Endodermal cell (in vitro differentiated cells): ENCODE measurements around the gene GMPR. TPM values are rescaled to one million over a fixed set of nuclear protein-coding genes. Genes with fewer than 3 reads are reported as not detected.

ENCODE experiments used
- DNase-seq: peaks from one replicate; pipeline ENCODE4 v3.0.0-alpha.2; 2017
- H3K27ac ChIP-seq: 2 replicates; pipeline ENCODE4 v1.5.1; 2013; ENCODE audit warnings: mild to moderate bottlenecking, low read depth, low read length, moderate library complexity
- H3K27me3 ChIP-seq: 2 replicates; pipeline ENCODE4 v1.6.1; 2013; ENCODE audit warnings: mild to moderate bottlenecking, low read length, moderate library complexity; ENCODE audit not compliant: insufficient read depth, control insufficient read depth, poor library complexity, severe bottlenecking
- H3K36me3 ChIP-seq: 2 replicates; pipeline ENCODE4 v1.7.0; 2013; ENCODE audit warnings: mild to moderate bottlenecking, low read length, moderate library complexity; ENCODE audit not compliant: control insufficient read depth, insufficient read depth
- H3K4me1 ChIP-seq: one replicate; pipeline ENCODE4 v1.7.0; 2013; ENCODE audit warnings: low read length; ENCODE audit not compliant: control insufficient read depth, insufficient read depth
- H3K4me3 ChIP-seq: 2 replicates; pipeline ENCODE4 v1.5.1; 2013; ENCODE audit warnings: mild to moderate bottlenecking, low read length, moderate library complexity
- H3K9ac ChIP-seq: 2 replicates; pipeline ENCODE4 v1.6.1; 2013; ENCODE audit warnings: mild to moderate bottlenecking, low read length, moderate library complexity; ENCODE audit not compliant: poor library complexity, severe bottlenecking; ENCODE audit errors: extremely low read depth
- H3K9me3 ChIP-seq: 2 replicates; pipeline ENCODE4 v1.6.1; 2013; ENCODE audit warnings: mild to moderate bottlenecking, low read length, moderate library complexity; ENCODE audit not compliant: control insufficient read depth
- H3K27ac Mint-ChIP-seq: 2 replicates; pipeline ENCODE4 v1.8.0; 2020; ENCODE audit warnings: mixed read lengths
- H3K27me3 Mint-ChIP-seq: 2 replicates; pipeline ENCODE4 v1.8.0; 2021; ENCODE audit warnings: mild to moderate bottlenecking, mixed read lengths; ENCODE audit not compliant: insufficient read depth
- H3K36me3 Mint-ChIP-seq: 2 replicates; pipeline ENCODE4 v1.8.0; 2020; ENCODE audit warnings: low read depth, mixed read lengths
- H3K4me1 Mint-ChIP-seq: 2 replicates; pipeline ENCODE4 v1.8.0; 2020; ENCODE audit warnings: mixed read lengths
- H3K4me3 Mint-ChIP-seq: 2 replicates; pipeline ENCODE4 v1.8.0; 2020; ENCODE audit warnings: mild to moderate bottlenecking, moderate library complexity, mixed read lengths
- H3K9me3 Mint-ChIP-seq: 2 replicates; pipeline ENCODE4 v1.8.0; 2020; ENCODE audit warnings: mild to moderate bottlenecking, mixed read lengths
- CTCF ChIP-seq: fragments of 200-600 bp; sonication (generic); conservative IDR thresholded peaks from 2 replicates; pipeline ENCODE4 v1.5.0; 2021; ENCODE audit warnings: antibody characterized with exemption, mild to moderate bottlenecking
- WGBS, 2 experiments: methylation state at CpG; one replicate each; pipeline versions ENCODE4 v1.1.5 to v1.1.7; 2013; ENCODE audit warnings: missing lambda C conversion rate in 2 of 2, mixed read lengths in 1 of 2; ENCODE audit not compliant: insufficient coverage in 1 of 2, insufficient read length in 1 of 2; 5-methylcytosine and 5-hydroxymethylcytosine counted together
- total RNA-seq, 2 donors: library from RNA; stranded (reverse); fragmentation: NEBNext Ultra II Directional in 1 of 2; extraction: Animal tissue kit (Norgen Biotek cat#: 25700) in 1 of 2; gene quantifications; 2 replicates in 1 of 2; 3 replicates in 1 of 2; pipeline ENCODE4 v1.2.1, GENCODE V29; 2021

GMPR gene
- total RNA-seq, 2 donors from 2014 or later, result 4.9 to 20.7 TPM

GRCh38 chr6:16321826-16322225, 83.4 kb downstream of the GMPR start:
- H3K9me3 ChIP-seq, result no peaks in the 10 kb centered on the region
- H3K27me3 ChIP-seq, result no peaks in the 10 kb centered on the region
- no peaks in the 10 kb centered on the region for H3K36me3 ChIP-seq
- WGBS, 2 experiments, result 93 to 98% methylated on average over 2 to 11 of the region's 11 CpGs
- peaks cover 12% of the 10 kb centered on the region for H3K36me3 Mint-ChIP-seq
- peaks cover 9% of the 10 kb centered on the region for H3K4me1 ChIP-seq
- DNase-seq, result peak; percentile 40
- H3K4me3 ChIP-seq, result no peak overlapping the region
- H3K9me3 Mint-ChIP-seq, result peaks cover 5% of the 10 kb centered on the region
- no peak overlapping the region for H3K27ac ChIP-seq
- H3K27ac Mint-ChIP-seq, result no peak overlapping the region
- H3K27me3 Mint-ChIP-seq, result no peaks in the 10 kb centered on the region
- no peak for TF ChIP-seq CTCF
- peaks cover 25% of the 10 kb centered on the region for H3K4me1 Mint-ChIP-seq
- no peak overlapping the region for H3K9ac ChIP-seq
- H3K4me3 Mint-ChIP-seq, result no peak overlapping the region

DNA sequence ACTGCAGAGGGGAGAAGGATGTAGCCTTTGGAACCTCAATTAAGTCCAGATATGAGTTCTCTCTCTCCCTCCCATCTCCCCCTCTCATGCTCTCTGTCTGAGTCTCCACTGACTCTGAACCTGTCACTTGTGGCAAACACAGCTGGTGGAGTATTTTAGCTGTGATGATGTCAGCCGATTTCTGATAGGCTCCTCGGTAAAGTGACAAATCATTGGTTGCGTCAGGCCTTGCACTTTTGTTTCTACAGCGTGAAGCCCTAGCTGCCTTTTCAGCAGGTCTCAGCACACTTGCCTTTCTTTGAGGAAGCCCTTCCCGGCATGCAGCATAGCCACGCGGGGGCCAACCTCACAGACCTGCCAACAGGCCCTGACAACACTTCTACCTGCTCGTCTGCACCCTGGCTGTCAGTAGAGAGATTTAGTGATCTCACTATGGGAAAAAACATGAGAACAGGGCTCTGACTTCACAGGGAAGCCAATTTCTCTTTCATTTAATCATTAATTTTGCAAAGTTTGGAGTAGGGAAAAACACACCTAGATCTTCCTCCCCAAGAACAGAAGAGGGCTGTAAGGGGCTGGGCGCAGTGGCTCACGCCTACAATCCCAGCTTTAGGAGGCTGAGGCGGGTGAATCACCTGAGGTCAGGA, 84.4 kb downstream of the GMPR start:
- no peak overlapping the region for H3K4me3 Mint-ChIP-seq
- Histone ChIP-seq H3K4me3 (no peak overlapping the region), H3K9me3 (no peaks in the 10 kb centered on the region), H3K9ac (no peak overlapping the region), H3K36me3 (no peaks in the 10 kb centered on the region), H3K27me3 (no peaks in the 10 kb centered on the region), H3K27ac (peak overlapping the region; percentile 54), H3K4me1 (peaks cover 9% of the 10 kb centered on the region)
- 40 to 74% methylated on average over 4 to 11 of the region's 11 CpGs for WGBS, 2 experiments
- H3K4me1 Mint-ChIP-seq, result peaks cover 25% of the 10 kb centered on the region
- H3K27me3 Mint-ChIP-seq, result no peaks in the 10 kb centered on the region
- TF ChIP-seq CTCF, result no peak
- peak overlapping the region; percentile 40 for H3K27ac Mint-ChIP-seq
- peak; percentile 82 for DNase-seq
- H3K9me3 Mint-ChIP-seq, result peaks cover 5% of the 10 kb centered on the region
- peaks cover 17% of the 10 kb centered on the region for H3K36me3 Mint-ChIP-seq

DNA sequence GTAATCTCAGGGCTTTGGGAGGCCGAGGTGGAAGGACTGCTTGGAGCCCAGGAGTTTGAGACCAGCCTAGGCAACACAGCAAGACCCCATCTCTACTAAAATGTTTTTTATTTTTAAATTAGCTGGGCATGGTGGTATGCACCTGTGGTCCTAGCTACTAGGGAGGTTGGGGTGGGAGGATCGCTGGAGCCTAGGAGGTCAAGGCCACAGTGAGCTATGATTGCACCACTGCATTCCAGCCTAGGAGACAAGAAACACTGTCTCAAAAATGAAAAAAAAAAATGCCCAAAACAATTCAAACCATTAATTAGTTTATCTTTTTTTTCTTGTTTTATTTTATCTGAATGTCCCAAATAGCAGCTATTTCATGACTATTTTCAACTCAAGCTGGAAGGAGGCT, 85.8 kb downstream of the GMPR start:
- no peak for TF ChIP-seq CTCF
- H3K4me3 Mint-ChIP-seq, result no peak overlapping the region
- Histone ChIP-seq H3K4me1 (peaks cover 9% of the 10 kb centered on the region), H3K27ac (no peak overlapping the region), H3K9ac (no peak overlapping the region), H3K36me3 (no peaks in the 10 kb centered on the region), H3K27me3 (no peaks in the 10 kb centered on the region), H3K4me3 (no peak overlapping the region), H3K9me3 (no peaks in the 10 kb centered on the region)
- no peak for DNase-seq
- no peaks in the 10 kb centered on the region for H3K27me3 Mint-ChIP-seq
- H3K36me3 Mint-ChIP-seq, result peaks cover 17% of the 10 kb centered on the region
- H3K4me1 Mint-ChIP-seq, result peaks cover 25% of the 10 kb centered on the region
- no peak overlapping the region for H3K27ac Mint-ChIP-seq
- peaks cover 5% of the 10 kb centered on the region for H3K9me3 Mint-ChIP-seq
- whole genome bisulfite sequencing, 2 experiments, result 90 to 95% methylated on average over 2 of the region's 2 CpGs
